Muscle layer of duodenum (tissue), 2 donors: ENCODE measurements around the gene MAST4.

Experiments
- H3K27ac ChIP-seq: one replicate; pipeline ENCODE4 v1.7.0; 2013; ENCODE audit warnings: mild to moderate bottlenecking, low read length
- H3K27me3 ChIP-seq: one replicate; pipeline ENCODE4 v1.7.0; 2013; ENCODE audit warnings: low read depth, mild to moderate bottlenecking, control low read depth, low read length
- H3K36me3 ChIP-seq, 2 donors: one replicate each; pipeline ENCODE4 v1.7.0; 2013; ENCODE audit warnings: low read length in 2 of 2, control low read depth in 1 of 2, mild to moderate bottlenecking in 1 of 2; ENCODE audit not compliant: insufficient read depth in 2 of 2, control insufficient read depth in 1 of 2
- H3K4me1 ChIP-seq, 2 donors: one replicate each; pipeline ENCODE4 v1.7.0; 2013; ENCODE audit warnings: low read length in 2 of 2, mild to moderate bottlenecking in 2 of 2, control low read depth in 1 of 2, moderate library complexity in 1 of 2; ENCODE audit not compliant: insufficient read depth in 2 of 2, control insufficient read depth in 1 of 2
- H3K4me3 ChIP-seq, 2 donors: one replicate each; pipeline ENCODE4 v1.7.0; 2013; ENCODE audit warnings: low read length in 2 of 2, low read depth in 1 of 2, mild to moderate bottlenecking in 1 of 2
- H3K9me3 ChIP-seq, 2 donors: one replicate each; pipeline ENCODE4 v1.7.0; 2013; ENCODE audit warnings: low read length in 2 of 2, control low read depth in 1 of 2, mild to moderate bottlenecking in 1 of 2; ENCODE audit not compliant: control insufficient read depth in 1 of 2
- donor health status: healthy.

MAST4 gene

DNA sequence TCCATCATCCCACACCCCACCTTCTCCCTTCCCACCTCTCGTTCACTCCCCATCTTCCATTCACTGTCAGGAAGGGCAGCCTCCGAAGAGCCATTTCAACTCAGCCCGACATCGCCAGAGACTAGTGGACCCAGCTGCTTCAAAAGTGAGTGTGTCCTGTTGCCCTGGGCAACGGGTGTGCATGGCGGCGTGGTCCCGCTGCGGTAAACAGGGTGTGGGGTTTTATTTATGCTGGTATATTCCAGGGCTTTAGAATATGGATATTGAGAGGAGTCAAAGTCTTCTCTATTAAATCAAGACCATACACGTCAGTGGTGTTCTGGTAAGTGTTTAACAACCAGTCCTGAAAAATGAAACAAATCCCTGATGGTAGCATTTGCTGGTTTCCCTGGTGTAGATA lies 274.5 kb downstream of the MAST4 start:
- Histone ChIP-seq H3K27me3 (no peaks in the 10 kb centered on the region), H3K9me3 (no peaks in the 10 kb centered on the region), H3K36me3 (no peaks in the 10 kb centered on the region), H3K27ac (no peak overlapping the region), H3K4me1 (no peaks in the 10 kb centered on the region), H3K4me3 (no peak overlapping the region)

GRCh38 chr5:66871651-66872050 lies 275.5 kb downstream of the MAST4 start:
- Histone ChIP-seq H3K27me3 (no peaks in the 10 kb centered on the region), H3K36me3 (no peaks in the 10 kb centered on the region), H3K27ac (no peak overlapping the region), H3K4me3 (no peak overlapping the region), H3K9me3 (no peaks in the 10 kb centered on the region), H3K4me1 (no peaks in the 10 kb centered on the region)

DNA sequence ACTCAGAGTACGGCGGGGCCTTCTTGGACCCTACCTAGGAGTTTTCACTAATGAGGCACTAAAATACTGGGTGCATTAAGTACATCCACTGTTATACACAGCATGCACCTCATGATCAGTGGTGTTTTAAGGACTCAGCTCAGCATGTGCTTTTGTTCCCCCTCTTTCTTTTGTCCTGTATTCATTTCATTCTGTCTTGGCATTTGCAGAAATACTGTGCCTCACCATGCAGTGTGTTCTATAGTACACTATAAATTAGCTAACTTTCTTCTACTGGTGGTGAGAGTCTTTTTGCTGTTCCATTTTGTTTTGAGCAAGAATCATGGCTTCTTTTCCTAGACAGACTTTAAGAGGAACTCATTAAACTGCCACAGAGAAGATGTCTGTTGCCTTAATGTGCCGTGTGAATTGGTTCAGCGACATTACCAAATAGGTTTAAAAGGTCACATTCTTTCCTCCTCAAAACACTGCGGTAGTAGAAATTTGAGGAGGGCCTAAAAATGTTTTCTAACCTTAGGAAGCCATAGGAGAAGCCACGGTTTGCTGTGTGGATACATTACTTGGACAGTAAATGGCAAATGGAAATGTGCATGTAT lies 276.6 kb downstream of the MAST4 start:
- H3K27ac ChIP-seq, result no peak overlapping the region

DNA sequence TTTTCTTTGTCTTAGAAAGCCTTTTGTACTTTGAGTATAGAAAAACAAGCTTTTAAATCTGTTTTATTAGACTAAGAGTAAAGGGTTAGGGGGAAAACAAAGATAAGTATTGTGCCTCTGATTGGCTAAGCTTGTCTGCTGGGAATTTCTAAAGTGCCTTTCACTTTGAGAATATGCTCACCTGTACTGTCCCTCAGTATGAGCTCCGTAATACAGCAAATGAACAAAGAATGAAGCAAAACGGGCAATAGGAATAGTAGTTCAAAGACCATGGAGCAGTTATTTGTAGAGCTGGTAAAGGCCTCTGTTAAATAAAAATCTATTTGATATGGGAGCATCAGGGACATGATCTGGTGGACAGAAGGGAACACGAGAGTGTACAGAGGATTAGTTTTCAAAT lies 277.8 kb downstream of the MAST4 start:
- H3K36me3 ChIP-seq, result no peaks in the 10 kb centered on the region
- H3K4me3 ChIP-seq, result no peak overlapping the region
- no peaks in the 10 kb centered on the region for H3K4me1 ChIP-seq
- no peaks in the 10 kb centered on the region for H3K9me3 ChIP-seq
- no peak overlapping the region for H3K27ac ChIP-seq
- no peaks in the 10 kb centered on the region for H3K27me3 ChIP-seq

More for the DNA sequence above, 276.6 kb downstream of the MAST4 start:
- no peaks in the 10 kb centered on the region for H3K9me3 ChIP-seq
- no peaks in the 10 kb centered on the region for H3K36me3 ChIP-seq
- no peak overlapping the region for H3K4me3 ChIP-seq
- H3K4me1 ChIP-seq, result no peaks in the 10 kb centered on the region
- no peaks in the 10 kb centered on the region for H3K27me3 ChIP-seq

- H3K27ac ChIP-seq, result no peak overlapping the region
- H3K9me3 ChIP-seq, result no peaks in the 10 kb centered on the region
- H3K4me1 ChIP-seq, result no peaks in the 10 kb centered on the region
- H3K27me3 ChIP-seq, result no peaks in the 10 kb centered on the region
- H3K36me3 ChIP-seq, result no peaks in the 10 kb centered on the region
- no peak overlapping the region for H3K4me3 ChIP-seq
Measured at GRCh38 chr5:66875315-66875714, 279.1 kb downstream of the MAST4 start.

GRCh38 chr5:66876266-66876807 lies 280.1 kb downstream of the MAST4 start:
- Histone ChIP-seq H3K27ac (no peak overlapping the region), H3K9me3 (no peaks in the 10 kb centered on the region), H3K4me1 (no peaks in the 10 kb centered on the region), H3K4me3 (no peak overlapping the region), H3K27me3 (no peaks in the 10 kb centered on the region), H3K36me3 (no peaks in the 10 kb centered on the region)

- Histone ChIP-seq H3K9me3 (no peaks in the 10 kb centered on the region), H3K27ac (no peak overlapping the region)
Measured at GRCh38 chr5:66877843-66878242, 281.6 kb downstream of the MAST4 start.

DNA sequence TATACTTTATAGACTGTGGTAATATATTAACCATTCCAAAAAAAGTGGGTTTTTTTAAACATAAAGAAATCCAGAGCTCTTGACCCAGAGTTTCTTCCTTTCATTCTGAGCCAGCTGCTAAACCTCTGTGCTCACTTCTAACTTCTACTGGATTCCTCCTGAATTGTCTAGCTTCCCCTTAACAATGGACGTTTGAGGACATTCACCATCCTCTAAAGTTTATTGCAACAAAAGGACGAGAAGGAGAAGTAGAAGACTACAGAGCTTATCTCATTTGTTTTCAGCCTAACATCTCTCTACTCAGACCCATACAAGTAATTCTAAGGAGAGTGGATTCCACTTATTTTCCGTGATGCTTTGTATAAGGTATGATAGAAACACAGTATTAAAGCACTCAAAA lies 284.2 kb downstream of the MAST4 start:
- Histone ChIP-seq H3K27ac (no peak overlapping the region), H3K4me3 (no peak overlapping the region), H3K4me1 (no peaks in the 10 kb centered on the region), H3K27me3 (no peaks in the 10 kb centered on the region), H3K9me3 (no peaks in the 10 kb centered on the region), H3K36me3 (no peaks in the 10 kb centered on the region)

More at GRCh38 chr5:66877843-66878242, 281.6 kb downstream of the MAST4 start:
- Histone ChIP-seq H3K36me3 (no peaks in the 10 kb centered on the region), H3K27me3 (no peaks in the 10 kb centered on the region), H3K4me1 (no peaks in the 10 kb centered on the region), H3K4me3 (no peak overlapping the region)

GRCh38 chr5:66881480-66882161 lies 285.4 kb downstream of the MAST4 start:
- Histone ChIP-seq H3K9me3 (no peaks in the 10 kb centered on the region), H3K27me3 (no peaks in the 10 kb centered on the region), H3K36me3 (no peaks in the 10 kb centered on the region), H3K27ac (no peak overlapping the region), H3K4me3 (no peak overlapping the region), H3K4me1 (no peaks in the 10 kb centered on the region)

DNA sequence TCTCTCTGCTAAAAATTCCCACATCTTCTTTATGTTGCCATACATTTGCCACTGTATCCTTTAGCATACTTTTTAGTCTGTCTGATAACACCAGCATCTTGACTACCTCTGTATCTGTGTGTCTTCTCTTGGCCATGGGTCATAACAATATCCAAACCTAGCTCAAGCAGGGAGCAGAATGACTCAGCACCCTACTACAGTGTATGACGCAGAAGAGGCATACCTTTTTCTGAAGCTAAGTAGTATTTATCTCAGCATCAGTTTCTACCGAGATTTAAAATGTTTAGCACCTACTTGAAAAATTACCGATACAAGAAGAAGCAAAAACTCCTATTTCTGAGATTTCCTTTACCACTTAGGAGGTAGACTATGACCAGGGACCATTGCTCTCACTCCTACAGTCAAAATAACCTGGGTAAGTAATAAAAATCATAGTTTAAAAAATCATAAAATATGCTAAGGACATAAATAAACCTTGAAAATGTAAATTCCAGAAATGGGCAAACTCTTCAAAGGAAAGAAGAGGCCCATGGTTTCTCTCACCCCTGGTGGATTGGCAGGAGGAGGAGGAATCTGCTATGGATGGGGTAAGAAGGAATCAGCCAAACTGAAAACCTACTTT lies 286.5 kb downstream of the MAST4 start:
- Histone ChIP-seq H3K36me3 (no peaks in the 10 kb centered on the region), H3K4me3 (no peak overlapping the region), H3K9me3 (no peaks in the 10 kb centered on the region), H3K27ac (no peak overlapping the region), H3K27me3 (no peaks in the 10 kb centered on the region), H3K4me1 (no peaks in the 10 kb centered on the region)

DNA sequence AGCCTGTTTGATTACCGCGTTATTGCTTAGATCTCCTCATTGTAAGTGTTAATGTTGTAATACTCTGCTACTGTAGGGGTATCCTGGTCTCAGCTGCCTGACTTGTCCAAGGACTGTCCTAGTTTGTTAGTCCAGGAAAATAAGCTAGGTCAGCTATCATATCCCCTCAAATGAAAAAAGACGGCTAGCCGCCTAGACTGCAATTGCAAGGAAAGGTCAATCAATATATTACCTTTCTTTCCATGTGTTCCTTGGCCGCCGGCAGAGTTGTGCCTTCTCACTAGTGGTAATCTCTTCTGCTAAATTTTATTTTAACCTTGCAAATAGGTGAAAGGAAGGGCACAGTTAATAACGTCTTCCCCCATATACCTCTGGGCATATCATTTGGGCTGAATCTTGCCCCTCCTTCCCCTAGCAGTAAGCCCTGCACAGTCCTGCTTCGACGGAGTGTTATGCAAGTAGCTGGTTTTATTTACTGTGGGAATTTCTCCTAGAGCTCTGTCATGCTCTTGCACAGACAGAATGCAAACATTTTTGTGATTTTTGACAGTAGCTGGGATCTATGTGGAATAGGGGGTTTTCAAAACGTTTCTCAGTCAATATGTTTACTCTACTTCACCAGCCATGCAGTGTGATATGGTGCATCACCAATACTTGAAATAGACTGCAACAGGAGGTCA lies 288.5 kb downstream of the MAST4 start:
- no peaks in the 10 kb centered on the region for H3K9me3 ChIP-seq
- no peaks in the 10 kb centered on the region for H3K27me3 ChIP-seq
- H3K4me3 ChIP-seq, result no peak overlapping the region
- H3K27ac ChIP-seq, result no peak overlapping the region
- H3K4me1 ChIP-seq, result peaks cover 0 to 3% of the 10 kb centered on the region in 2 donors
- no peaks in the 10 kb centered on the region for H3K36me3 ChIP-seq
